Testis (tissue), 3 donors: ENCODE results near the gene NLRP6. TPM values are rescaled to one million over a fixed set of nuclear protein-coding genes. Genes with fewer than 3 reads are reported as not detected.
A peak's percentile ranks its signal among the peaks of the same experiment; 100 is the strongest.

Experiments used
- DNase-seq: peaks from one replicate; pipeline ENCODE4 v3.0.0-alpha.2; 2019
- H3K27ac ChIP-seq, 2 donors: fragments of 200-600 bp; sonication (generic); one replicate each; pipeline ENCODE4 v1.5.1; 2019
- H3K27me3 ChIP-seq: fragments of 200-600 bp; sonication (generic); one replicate; pipeline ENCODE4 v1.5.1; 2019
- H3K36me3 ChIP-seq: fragments of 200-600 bp; sonication (generic); one replicate; pipeline ENCODE4 v1.5.1; 2017; ENCODE audit warnings: low read depth; ENCODE audit errors: missing control alignments
- H3K4me1 ChIP-seq: fragments of 200-600 bp; sonication (generic); one replicate; pipeline ENCODE4 v1.5.1; 2019
- H3K4me3 ChIP-seq, 2 donors: fragments of 200-600 bp; sonication (generic); one replicate each; pipeline ENCODE4 v1.5.1; 2017 to 2019
- H3K9me3 ChIP-seq: fragments of 200-600 bp; sonication (generic); one replicate; pipeline ENCODE4 v1.5.1; 2017
- CTCF ChIP-seq, 3 experiments: fragments of 450-650 bp in 2 of 3; fragments of 200-600 bp in 1 of 3; sonication (generic) in 1 of 3; IDR thresholded peaks; one replicate each; pipeline ENCODE4 v1.5.1; 2016 to 2019; ENCODE audit warnings: antibody characterized with exemption in 3 of 3, mild to moderate bottlenecking in 2 of 3, moderate library complexity in 1 of 3
- POLR2A ChIP-seq: fragments of 450-650 bp; IDR thresholded peaks from one replicate; pipeline ENCODE4 v1.6.1; 2017; ENCODE audit warnings: antibody characterized with exemption, mild to moderate bottlenecking, moderate library complexity
- WGBS, 2 donors: methylation state at CpG; one replicate each; pipeline ENCODE4 v1.1.5; 2018; 5-methylcytosine and 5-hydroxymethylcytosine counted together
- intact Hi-C: fragments of 100-400 bp; cut with DNase I; formaldehyde crosslinking; loops from one replicate; pipeline ENCODE4 v1.15.1; 2023; ENCODE audit warnings: low total_unique reads
- polyA plus RNA-seq: library from polyadenylated mRNA; stranded (reverse); fragments of 350-450 nt; fragmentation: Illumina TruSeq; extraction: RNeasy Lipid Tissue Mini Kit (QIAGEN cat#74804); gene quantifications from one replicate; pipeline ENCODE4 v1.2.3, GENCODE V29; 2014; ENCODE audit warnings: low read depth, low replicate concordance; ENCODE audit not compliant: insufficient read depth
- total RNA-seq, 2 donors: library from RNA; depleted of rRNA; stranded (reverse); fragments of >200 nt; gene quantifications; one replicate each; pipeline ENCODE4 v1.2.3, GENCODE V29; 2016

The NLRP6 gene
- total and polyA plus RNA-seq, 3 donors from 2014 or later: 0.26 to 2.4 (median 0.31) TPM

GRCh38 chr11:287821-288477 is 9.7 kb downstream of the NLRP6 start:
- Histone ChIP-seq H3K4me1 (peaks cover 4% of the 10 kb centered on the region), H3K27me3 (no peaks in the 10 kb centered on the region), H3K4me3 (peak overlapping the region; percentile 62 to 68), H3K36me3 (no peaks in the 10 kb centered on the region), H3K27ac (peak overlapping the region in 1 of 2 donors; percentile 77), H3K9me3 (no peaks in the 10 kb centered on the region)
- TF ChIP-seq POLR2A (no peak), CTCF (IDR thresholded peaks at IDR 0.05) (no peak)
- WGBS, 2 donors: 28 to 33% methylated on average over 37 to 41 of the region's 41 CpGs
- intact Hi-C loops: no loop called here
- DNase-seq: no peak

- Histone ChIP-seq H3K9me3 (no peaks in the 10 kb centered on the region), H3K4me3 (peak within 1 kb of the TSS; percentile 62 to 68), H3K36me3 (no peaks in the 10 kb centered on the region), H3K4me1 (peaks cover 4% of the 10 kb centered on the region), H3K27ac (peak within 1 kb of the TSS in 1 of 2 donors; percentile 77), H3K27me3 (no peaks in the 10 kb centered on the region)
- WGBS, 2 donors: 0 to 2% methylated on average over 20 to 35 of the region's 112 CpGs
- intact Hi-C loops: no loop called here
- peak; percentile 66 for DNase-seq
- no peak for TF ChIP-seq CTCF (IDR thresholded peaks at IDR 0.05)
- TF ChIP-seq POLR2A: no peak
Observed at GRCh38 chr11:288478-289397, 10.5 kb downstream of the NLRP6 start, which contains the start of gene PGGHG. Gene PGGHG, plus strand, starts transcription at chr11:289126. Its CDS starts 691 bp downstream, at chr11:289817.

- intact Hi-C loops: no loop called here
- WGBS, 2 donors: 24 to 30% methylated on average over 4 to 7 of the region's 14 CpGs
- Histone ChIP-seq H3K4me1 (peaks cover 4% of the 10 kb centered on the region), H3K36me3 (no peaks in the 10 kb centered on the region), H3K27me3 (no peaks in the 10 kb centered on the region), H3K4me3 (peak overlapping the region; percentile 62 to 68), H3K27ac (peak overlapping the region in 1 of 2 donors; percentile 77), H3K9me3 (no peaks in the 10 kb centered on the region)
- no peak for DNase-seq
- TF ChIP-seq POLR2A (no peak), CTCF (IDR thresholded peaks at IDR 0.05) (no peak)
Observed at GRCh38 chr11:289398-289711, 11.1 kb downstream of the NLRP6 start.

- H3K27me3 ChIP-seq: no peaks in the 10 kb centered on the region
- WGBS, 2 donors: 83% methylated on average over 20 to 46 of the region's 48 CpGs
- H3K4me3 ChIP-seq: peak overlapping the region in 1 of 2 donors; percentile 68
- no peaks in the 10 kb centered on the region for H3K36me3 ChIP-seq
- H3K4me1 ChIP-seq: peaks cover 6% of the 10 kb centered on the region
- intact Hi-C loops: loop anchor here (10.0 kb wide), 1 partner anchor 65 kb away; no protein-coding TSS in a partner anchor
- peak overlapping the region in 1 of 2 donors; percentile 77 for H3K27ac ChIP-seq
- TF ChIP-seq POLR2A (no peak), CTCF (IDR thresholded peaks at IDR 0.05) (no peak)
- no peak for DNase-seq
- no peaks in the 10 kb centered on the region for H3K9me3 ChIP-seq
Observed at GRCh38 chr11:289712-290620, 11.8 kb downstream of the NLRP6 start.
